SK-N-SH (cell line): ENCODE measurements around the gene TLR4. TPM values are rescaled to one million over a fixed set of nuclear protein-coding genes. Genes with fewer than 3 reads are reported as not detected.

Experiments used
- CTCF ChIA-PET: fragments of 300-600, 350-600 bp; formaldehyde crosslinking; extraction: SDS; loops from one replicate; lab custom pipeline; 2021; lab: Yijun Ruan, JAX
- POLR2A ChIA-PET: fragments of 350-600 bp; sonication (Branson Sonifier 250); formaldehyde crosslinking; extraction: SDS; loops from one replicate; lab custom pipeline; 2020; ENCODE audit warnings: antibody characterized with exemption, inconsistent platforms; lab: Yijun Ruan, JAX
- DNase-seq: peaks from one replicate; pipeline ENCODE4 v3.0.0; 2012
- H2AFZ ChIP-seq: fragments of 200-600 bp; sonication (generic); 2 replicates; pipeline ENCODE4 v1.8.1; 2016; ENCODE audit warnings: antibody characterized with exemption, mild to moderate bottlenecking, low read depth
- H3F3A ChIP-seq: fragments of 200-600 bp; sonication (generic); replicated peaks from 2 replicates; pipeline ENCODE3; 2016; ENCODE audit warnings: antibody characterized with exemption, mild to moderate bottlenecking; ENCODE audit not compliant: insufficient read depth
- H3K27ac ChIP-seq, 2 experiments: fragments of 200-500 bp in 1 of 2; fragments of 200-600 bp in 1 of 2; sonication (Bioruptor generic) in 1 of 2; sonication (generic), shearing (Covaris generic) in 1 of 2; 2 replicates each; pipeline versions ENCODE4 v1.5.1 to v1.6.1; 2014 to 2016; ENCODE audit warnings: low read depth in 2 of 2, inconsistent platforms in 1 of 2, low read length in 1 of 2, mild to moderate bottlenecking in 1 of 2, mixed read lengths in 1 of 2
- H3K27me3 ChIP-seq: fragments of 200-600 bp; sonication (generic), shearing (Covaris generic); 2 replicates; pipeline ENCODE4 v1.6.1; 2016; ENCODE audit warnings: mixed run types; ENCODE audit not compliant: insufficient read depth
- H3K36me3 ChIP-seq, 2 experiments: fragments of 200-500 bp in 1 of 2; fragments of 200-600 bp in 1 of 2; sonication (Bioruptor generic) in 1 of 2; sonication (generic) in 1 of 2; replicated peaks in 1 of 2; 2 replicates each; pipeline versions ENCODE3 to v1.5.1; 2014 to 2016; ENCODE audit warnings: low read length in 1 of 2, mild to moderate bottlenecking in 1 of 2; ENCODE audit not compliant: insufficient read depth in 2 of 2, control insufficient read depth in 1 of 2
- H3K4me1 ChIP-seq, 2 experiments: fragments of 200-500 bp in 1 of 2; fragments of 200-600 bp in 1 of 2; sonication (Bioruptor generic) in 1 of 2; sonication (generic), shearing (Covaris generic) in 1 of 2; 2 replicates each; pipeline versions ENCODE4 v1.5.1 to v1.6.1; 2014 to 2016; ENCODE audit warnings: low read depth in 1 of 2, low read length in 1 of 2, mixed run types in 1 of 2; ENCODE audit not compliant: insufficient read depth in 2 of 2, control insufficient read depth in 1 of 2
- H3K4me2 ChIP-seq: fragments of 200-600 bp; sonication (generic), shearing (Covaris generic); 2 replicates; pipeline ENCODE4 v1.6.1; 2017; ENCODE audit warnings: mixed run types
- H3K4me3 ChIP-seq, 2 experiments: fragments of 200-500 bp in 1 of 2; fragments of 200-600 bp in 1 of 2; sonication (Bioruptor generic) in 1 of 2; sonication (generic), shearing (Covaris generic) in 1 of 2; 2 replicates each; pipeline versions ENCODE4 v1.5.1 to v1.8.1; 2014 to 2016; ENCODE audit warnings: low read depth in 2 of 2, inconsistent platforms in 1 of 2, low read length in 1 of 2, mild to moderate bottlenecking in 1 of 2, mixed read lengths in 1 of 2, moderate library complexity in 1 of 2
- H3K79me2 ChIP-seq: fragments of 200-600 bp; sonication (generic); 2 replicates; pipeline ENCODE4 v1.8.1; 2017; ENCODE audit warnings: mild to moderate bottlenecking; ENCODE audit not compliant: insufficient read depth
- H3K9ac ChIP-seq: fragments of 200-600 bp; sonication (generic); 2 replicates; pipeline ENCODE4 v1.6.1; 2017; ENCODE audit warnings: mixed run types
- H3K9me2 ChIP-seq: fragments of 200-600 bp; sonication (generic); 2 replicates; pipeline ENCODE4 v1.6.1; 2017; ENCODE audit warnings: mixed run types
- H3K9me3 ChIP-seq: fragments of 200-600 bp; sonication (generic); 2 replicates; pipeline ENCODE4 v1.6.1; 2017; ENCODE audit warnings: mixed run types, mild to moderate bottlenecking, moderate library complexity
- H4K20me1 ChIP-seq: fragments of 200-600 bp; sonication (generic); 2 replicates; pipeline ENCODE4 v1.6.1; 2017; ENCODE audit warnings: mild to moderate bottlenecking, mixed run types; ENCODE audit not compliant: insufficient read depth
- FOXM1 ChIP-seq: IDR thresholded peaks from 2 replicates; pipeline ENCODE4 v1.4.0; 2012; ENCODE audit warnings: low read depth, mild to moderate bottlenecking
- NFIC ChIP-seq: IDR thresholded peaks from 2 replicates; pipeline ENCODE4 v1.4.0; 2012; ENCODE audit warnings: borderline replicate concordance
- NRF1 ChIP-seq: IDR thresholded peaks from 2 replicates; pipeline ENCODE4 v1.6.1; 2012; ENCODE audit warnings: low read depth, mild to moderate bottlenecking, low read length
- RAD21 ChIP-seq: IDR thresholded peaks from 2 replicates; pipeline ENCODE4 v1.6.1; 2012; ENCODE audit warnings: mild to moderate bottlenecking, low read length
- RFX5 ChIP-seq: IDR thresholded peaks from 2 replicates; pipeline ENCODE4 v1.6.1; 2012; ENCODE audit warnings: mild to moderate bottlenecking, improper control_type of control experiment, low read length
- TCF12 ChIP-seq: IDR thresholded peaks from 2 replicates; pipeline ENCODE4 v1.4.0; 2012
- TEAD4 ChIP-seq: IDR thresholded peaks from 2 replicates; pipeline ENCODE4 v1.4.0; 2012; ENCODE audit warnings: mild to moderate bottlenecking, borderline replicate concordance; ENCODE audit not compliant: insufficient read depth
- WGBS: methylation state at CpG from one replicate; pipeline ENCODE4 v1.1.6; 2017; ENCODE audit warnings: low lambda C conversion rate; 5-methylcytosine and 5-hydroxymethylcytosine counted together
- polyA plus RNA-seq, 3 experiments: library from polyadenylated mRNA; depleted of rRNA; stranded (reverse); fragments of >200 nt; gene quantifications; 2 replicates each; pipeline ENCODE4 v1.2.3, GENCODE V29; 2012
- TF ChIP-seq, protein P1 (sequence below): IDR thresholded peaks from 2 replicates; pipeline ENCODE4 v1.4.0; 2012; ENCODE audit warnings: low read depth, borderline replicate concordance
- TF ChIP-seq, protein P2 (sequence below): IDR thresholded peaks from 2 replicates; pipeline ENCODE4 v1.4.0; 2012; ENCODE audit warnings: low read depth, borderline replicate concordance

The TLR4 gene
- polyA plus RNA-seq, 1 of the 3 experiments (the other 2 are of a cell fraction), result 0.85 TPM

DNA sequence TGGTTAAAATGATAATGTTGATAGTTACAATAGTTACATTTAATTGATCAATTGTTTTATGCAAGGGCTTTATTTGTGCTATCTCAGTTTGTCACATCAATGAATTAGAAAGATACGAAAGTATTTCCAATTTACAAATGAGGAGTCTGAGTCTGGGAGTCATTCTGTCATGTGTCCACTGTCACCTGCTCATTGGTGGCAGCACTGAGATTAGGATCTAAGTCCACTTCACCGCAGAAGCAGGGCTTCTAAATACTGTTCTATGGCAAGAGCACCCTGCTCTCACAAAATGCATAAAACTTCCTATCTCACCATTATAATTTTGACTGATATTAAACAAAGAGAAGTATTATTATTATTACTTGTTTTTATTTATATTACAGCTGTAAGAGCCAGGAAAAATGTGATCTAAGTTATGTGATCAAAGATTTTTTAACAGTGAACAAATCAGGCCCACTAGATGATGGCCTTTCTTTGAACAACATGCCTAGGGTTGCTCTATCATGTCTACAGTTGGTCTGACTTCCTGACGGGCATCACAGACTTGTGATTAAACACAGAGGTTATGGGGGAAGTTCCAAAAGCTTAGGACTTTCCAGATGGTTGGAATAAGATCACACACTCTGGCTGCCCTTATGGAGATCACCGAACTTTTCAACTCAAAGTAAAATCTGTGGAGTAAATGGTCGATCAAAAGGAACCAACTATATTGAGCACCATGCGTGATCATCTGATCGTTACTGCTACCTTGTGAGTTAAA, 15.1 kb downstream of the TLR4 start:
- Histone ChIP-seq H3K4me3 (no peak overlapping the region), H3K4me1 (peaks cover 5 to 24% of the 10 kb centered on the region in 2 experiments; a peak in 3 of 4 replicates), H3K9me3 (no peaks in the 10 kb centered on the region), H3F3A (peaks cover 5% of the 10 kb centered on the region), H3K27me3 (no peaks in the 10 kb centered on the region), H3K9ac (no peak overlapping the region), H3K36me3 (peaks cover 0 to 12% of the 10 kb centered on the region in 2 experiments), H3K9me2 (no peaks in the 10 kb centered on the region), H2AFZ (no peak overlapping the region), H4K20me1 (no peaks in the 10 kb centered on the region), H3K4me2 (no peak overlapping the region), H3K79me2 (no peaks in the 10 kb centered on the region), H3K27ac (peak overlapping the region in 1 of 2 experiments; percentile 82; a peak in 2 of 4 replicates)
- CTCF ChIA-PET, result interaction anchor here (1.0 kb wide), 1 partner anchor 1646 kb away, joined by 3 read pairs; no protein-coding TSS in a partner anchor
- WGBS, result 61% methylated on average over 7 of the region's 7 CpGs
- TF ChIP-seq RAD21 (no peak), NFIC (no peak), TCF12 (no peak)
- TF ChIP-seq, protein P1, sequence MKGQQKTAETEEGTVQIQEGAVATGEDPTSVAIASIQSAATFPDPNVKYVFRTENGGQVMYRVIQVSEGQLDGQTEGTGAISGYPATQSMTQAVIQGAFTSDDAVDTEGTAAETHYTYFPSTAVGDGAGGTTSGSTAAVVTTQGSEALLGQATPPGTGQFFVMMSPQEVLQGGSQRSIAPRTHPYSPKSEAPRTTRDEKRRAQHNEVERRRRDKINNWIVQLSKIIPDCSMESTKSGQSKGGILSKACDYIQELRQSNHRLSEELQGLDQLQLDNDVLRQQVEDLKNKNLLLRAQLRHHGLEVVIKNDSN, result no peak
- TF ChIP-seq, protein P2, sequence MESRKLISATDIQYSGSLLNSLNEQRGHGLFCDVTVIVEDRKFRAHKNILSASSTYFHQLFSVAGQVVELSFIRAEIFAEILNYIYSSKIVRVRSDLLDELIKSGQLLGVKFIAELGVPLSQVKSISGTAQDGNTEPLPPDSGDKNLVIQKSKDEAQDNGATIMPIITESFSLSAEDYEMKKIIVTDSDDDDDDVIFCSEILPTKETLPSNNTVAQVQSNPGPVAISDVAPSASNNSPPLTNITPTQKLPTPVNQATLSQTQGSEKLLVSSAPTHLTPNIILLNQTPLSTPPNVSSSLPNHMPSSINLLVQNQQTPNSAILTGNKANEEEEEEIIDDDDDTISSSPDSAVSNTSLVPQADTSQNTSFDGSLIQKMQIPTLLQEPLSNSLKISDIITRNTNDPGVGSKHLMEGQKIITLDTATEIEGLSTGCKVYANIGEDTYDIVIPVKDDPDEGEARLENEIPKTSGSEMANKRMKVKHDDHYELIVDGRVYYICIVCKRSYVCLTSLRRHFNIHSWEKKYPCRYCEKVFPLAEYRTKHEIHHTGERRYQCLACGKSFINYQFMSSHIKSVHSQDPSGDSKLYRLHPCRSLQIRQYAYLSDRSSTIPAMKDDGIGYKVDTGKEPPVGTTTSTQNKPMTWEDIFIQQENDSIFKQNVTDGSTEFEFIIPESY, result no peak
- no peak for DNase-seq
- POLR2A ChIA-PET, result no interaction called here

DNA sequence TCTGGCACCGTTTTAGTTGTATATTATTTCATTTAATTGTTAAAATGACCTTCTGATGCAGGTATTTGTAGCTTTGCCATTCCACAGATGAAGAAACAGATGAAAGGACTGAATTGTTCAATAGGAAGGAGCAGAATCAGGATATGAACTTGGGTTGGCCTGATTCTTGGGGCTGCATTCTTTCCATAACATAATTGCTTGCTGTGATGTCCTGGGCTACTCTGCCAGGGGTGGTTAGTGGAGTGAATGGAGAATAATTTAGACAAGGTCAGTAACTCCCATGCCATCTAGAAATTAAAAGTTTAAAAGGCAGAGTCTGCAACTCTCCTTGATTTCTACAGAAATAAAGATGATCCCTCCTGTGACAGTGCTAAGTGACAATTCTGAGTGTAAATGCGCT, 15.9 kb downstream of the TLR4 start:
- DNase-seq, result no peak
- H3K4me2 ChIP-seq, result peak overlapping the region; percentile 55; the same call in 1 of the 2 replicates
- no peak overlapping the region for H3K4me3 ChIP-seq
- H3F3A ChIP-seq, result peaks cover 5% of the 10 kb centered on the region
- H3K27me3 ChIP-seq, result no peaks in the 10 kb centered on the region
- H3K36me3 ChIP-seq, result peaks cover 0 to 6% of the 10 kb centered on the region in 2 experiments
- TF ChIP-seq RFX5, result no peak
- TF ChIP-seq FOXM1, result no peak
- no peak for TF ChIP-seq NRF1
- TF ChIP-seq TEAD4, result no peak
- TF ChIP-seq TCF12, result no peak
- no peaks in the 10 kb centered on the region for H3K79me2 ChIP-seq
- 33% methylated on average over 2 of the region's 2 CpGs for WGBS
- ChIA-PET POLR2A (no interaction called here), CTCF (interaction anchor here (1.0 kb wide), 1 partner anchor 1645 kb away, joined by 3 read pairs; no protein-coding TSS in a partner anchor)
- H3K9me3 ChIP-seq, result no peaks in the 10 kb centered on the region
- no peaks in the 10 kb centered on the region for H3K9me2 ChIP-seq
- H4K20me1 ChIP-seq, result no peaks in the 10 kb centered on the region
- H3K27ac ChIP-seq, result peak overlapping the region; percentile 34 to 82
- H3K9ac ChIP-seq, result peak overlapping the region; percentile 31; the same call in 1 of the 2 replicates
- no peak overlapping the region for H2AFZ ChIP-seq
- peaks cover 5 to 24% of the 10 kb centered on the region in 2 experiments; a peak in 3 of 4 replicates for H3K4me1 ChIP-seq
